GM12892 (cell line): Measurements from ENCODE around the gene MOB2.
"Not testable (repeated sequence)": the region's sequence is repeated elsewhere in the genome, so short reads cannot be mapped to it uniquely, and the experiment has no call there.

Source experiments
- DNase-seq: peaks from one replicate; pipeline ENCODE4 v3.0.0; 2011; ENCODE audit not compliant: insufficient read length
- FAIRE-seq: peaks from 2 replicates; lab custom pipeline; 2011; peaks lifted over from hg19 to GRCh38; lab: Jason Lieb, UNC
- POLR2A ChIP-seq: IDR thresholded peaks from 2 replicates; pipeline ENCODE4 v1.6.1; 2011; ENCODE audit warnings: low read depth, low read length, control low read depth
- POLR2AphosphoS5 ChIP-seq: IDR thresholded peaks from 2 replicates; pipeline ENCODE4 v1.6.1; 2011; ENCODE audit warnings: low read depth, low read length, control low read depth
- TAF1 ChIP-seq: IDR thresholded peaks from 2 replicates; pipeline ENCODE4 v1.6.1; 2011; ENCODE audit warnings: low read depth, mild to moderate bottlenecking, control low read depth, low read length, borderline replicate concordance

Gene MOB2

GRCh38 chr11:1436468-1437039 lies 50.0 kb downstream of the MOB2 start:
- TF ChIP-seq TAF1 (no peak), POLR2AphosphoS5 (no peak), POLR2A (no peak)
- FAIRE-seq, result no peak
- DNase-seq, result no peak

GRCh38 chr11:1435820-1436467 lies 50.6 kb downstream of the MOB2 start:
- DNase-seq (no peak), FAIRE-seq (no peak)
- TF ChIP-seq POLR2A, result no peak
- TF ChIP-seq TAF1, result no peak
- TF ChIP-seq POLR2AphosphoS5, result no peak

GRCh38 chr11:1435479-1435819 lies 51.1 kb downstream of the MOB2 start:
- not testable (repeated sequence) for DNase-seq, FAIRE-seq

GRCh38 chr11:1433977-1434640 lies 52.5 kb downstream of the MOB2 start:
- TF ChIP-seq POLR2A, result no peak
- TF ChIP-seq POLR2AphosphoS5, result no peak
- TF ChIP-seq TAF1, result no peak
- no peak for FAIRE-seq
- DNase-seq, result no peak

GRCh38 chr11:1433568-1433967 lies 53.0 kb downstream of the MOB2 start:
- no peak for TF ChIP-seq POLR2A
- no peak for TF ChIP-seq POLR2AphosphoS5
- TF ChIP-seq TAF1, result no peak
- FAIRE-seq (no peak), DNase-seq (no peak)

DNA sequence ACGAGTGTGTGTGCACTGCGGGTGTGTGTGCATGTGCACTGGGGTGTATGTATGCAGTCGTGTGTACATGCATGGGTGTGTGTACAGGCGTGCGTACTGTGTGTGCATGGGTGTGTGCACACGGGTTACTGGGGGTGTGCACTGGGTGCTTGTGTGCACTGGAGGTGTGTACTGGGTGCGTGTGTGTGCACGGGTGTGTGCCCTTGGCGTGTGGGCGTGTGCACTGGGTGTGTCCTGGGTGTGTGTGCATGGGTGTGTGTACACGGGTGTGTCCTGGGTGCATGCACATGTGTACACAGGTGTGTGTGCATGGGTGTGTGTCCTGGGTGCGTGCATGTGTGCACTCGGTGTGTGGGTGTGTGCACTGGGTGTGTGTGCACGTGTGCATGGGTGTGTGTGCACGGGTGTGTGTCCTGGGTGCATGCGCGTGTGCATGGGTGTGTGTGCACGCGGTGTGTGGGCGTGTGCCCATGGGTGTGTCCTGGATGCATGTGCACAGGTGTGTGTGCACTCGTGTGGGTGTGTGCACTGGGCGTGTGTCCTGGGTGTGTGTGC lies 57.7 kb downstream of the MOB2 start:
- FAIRE-seq, result no peak
- DNase-seq, result no peak
- no peak for TF ChIP-seq POLR2A
- TF ChIP-seq TAF1, result no peak
- TF ChIP-seq POLR2AphosphoS5, result no peak

DNA sequence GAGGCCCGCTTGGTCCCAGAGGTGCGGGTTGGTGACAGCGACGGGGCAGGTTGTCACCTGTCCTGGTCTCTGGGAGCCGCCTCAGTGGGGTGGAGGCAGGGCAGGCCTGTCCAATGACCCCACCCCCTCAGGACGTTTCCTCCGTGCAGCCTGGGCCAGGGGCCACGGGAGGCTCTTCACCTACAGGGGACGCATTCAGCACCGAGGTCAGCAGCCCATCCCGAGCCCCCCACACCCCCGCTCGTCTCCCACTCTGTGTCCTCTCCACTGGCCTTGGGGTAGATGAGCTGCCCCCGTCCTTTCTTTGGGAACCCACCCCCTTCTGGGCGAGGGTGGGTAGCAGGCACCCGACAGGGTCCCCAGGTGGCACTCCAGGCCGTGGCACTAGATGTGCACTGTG lies 61.1 kb downstream of the MOB2 start:
- TF ChIP-seq POLR2A, result no peak
- FAIRE-seq, result no peak
- DNase-seq, result no peak

- no peak for DNase-seq
- FAIRE-seq, result no peak
- TF ChIP-seq POLR2AphosphoS5 (no peak), POLR2A (no peak), TAF1 (no peak)
Measured at GRCh38 chr11:1425006-1425405, 61.6 kb downstream of the MOB2 start.

DNA sequence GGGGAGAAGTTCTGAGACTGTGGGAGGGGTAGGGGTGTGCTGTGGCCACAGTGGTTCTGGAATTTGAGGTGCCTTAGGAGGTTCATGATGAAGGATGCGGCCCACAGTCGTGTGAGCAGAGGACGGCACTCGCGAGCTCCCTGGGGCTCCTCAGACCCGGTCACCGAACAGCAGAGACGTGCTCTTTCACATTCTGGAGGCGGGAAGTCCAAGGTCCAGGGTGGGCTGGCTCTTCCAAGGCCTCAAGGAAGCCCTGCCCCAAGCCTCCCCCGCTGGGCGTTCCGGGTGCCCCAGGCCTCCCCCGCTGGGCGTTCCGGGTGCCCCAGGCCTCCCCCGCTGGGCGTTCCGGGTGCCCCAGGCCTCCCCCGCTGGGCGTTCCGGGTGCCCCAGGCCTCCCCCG lies 63.2 kb downstream of the MOB2 start:
- FAIRE-seq, DNase-seq: not testable (repeated sequence)

- DNase-seq, result no peak
- FAIRE-seq, result no peak
- TF ChIP-seq POLR2A, result no peak
- TF ChIP-seq POLR2AphosphoS5, result no peak
- TF ChIP-seq TAF1, result no peak
Measured at GRCh38 chr11:1422981-1423380, 63.6 kb downstream of the MOB2 start.

GRCh38 chr11:1422481-1422880 lies 64.1 kb downstream of the MOB2 start:
- DNase-seq (no peak), FAIRE-seq (no peak)
- TF ChIP-seq POLR2A (no peak), TAF1 (no peak), POLR2AphosphoS5 (no peak)

DNA sequence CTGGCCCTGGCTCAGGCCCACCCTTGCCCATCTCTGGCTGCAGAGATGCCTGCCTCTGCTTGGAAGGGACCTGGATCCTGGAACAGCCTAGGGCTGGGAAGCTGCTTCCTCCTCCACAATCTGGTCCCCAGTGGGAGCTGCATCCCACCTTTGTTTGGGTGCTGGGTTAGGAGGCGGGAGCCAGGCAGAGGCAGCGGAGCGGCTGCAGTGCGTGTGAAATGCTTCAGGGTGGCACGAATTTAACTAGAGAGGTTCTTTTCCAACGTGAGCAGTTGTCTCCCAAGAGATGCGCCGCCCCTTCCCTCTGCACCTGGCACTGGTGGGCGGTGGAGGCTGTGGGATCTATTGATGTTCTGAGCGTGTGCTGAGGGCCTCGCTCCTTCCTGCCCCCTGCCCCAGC lies 65.3 kb downstream of the MOB2 start:
- no peak for TF ChIP-seq POLR2AphosphoS5
- no peak for TF ChIP-seq TAF1
- TF ChIP-seq POLR2A, result no peak
- no peak for FAIRE-seq
- DNase-seq, result no peak
